Panc1 (cell line): ENCODE results near the gene SHE.

Source experiments
- CTCF ChIP-seq: fragments of 450-650 bp; IDR thresholded peaks from 2 replicates; pipeline ENCODE4 v1.5.1; 2017; ENCODE audit warnings: mild to moderate bottlenecking
- POLR2AphosphoS5 ChIP-seq: IDR thresholded peaks from 2 replicates; pipeline ENCODE4 v1.6.1; 2012; ENCODE audit warnings: mild to moderate bottlenecking, low read depth, low read length, moderate library complexity
- SIN3A ChIP-seq: IDR thresholded peaks from 2 replicates; pipeline ENCODE4 v1.6.1; 2012; ENCODE audit warnings: low read depth, mild to moderate bottlenecking, low read length, moderate library complexity, borderline replicate concordance; ENCODE audit not compliant: insufficient read depth
- TCF7L2 ChIP-seq: IDR thresholded peaks from 2 replicates; pipeline ENCODE4 v1.6.1; 2011; ENCODE audit warnings: mild to moderate bottlenecking, low read depth, low read length, inconsistent platforms
- TF ChIP-seq, protein P1 (sequence below), 2 experiments: IDR thresholded peaks; 2 replicates each; pipeline ENCODE4 v1.6.1; 2011 to 2012; ENCODE audit warnings: low read depth in 2 of 2, control low read depth in 1 of 2, low read length in 1 of 2, mild to moderate bottlenecking in 1 of 2, moderate library complexity in 1 of 2; ENCODE audit not compliant: insufficient read depth in 1 of 2

- no peak for TF ChIP-seq POLR2AphosphoS5
- TF ChIP-seq CTCF, result no peak
- TF ChIP-seq TCF7L2, result no peak
- no peak for TF ChIP-seq SIN3A
- TF ChIP-seq, protein P1, sequence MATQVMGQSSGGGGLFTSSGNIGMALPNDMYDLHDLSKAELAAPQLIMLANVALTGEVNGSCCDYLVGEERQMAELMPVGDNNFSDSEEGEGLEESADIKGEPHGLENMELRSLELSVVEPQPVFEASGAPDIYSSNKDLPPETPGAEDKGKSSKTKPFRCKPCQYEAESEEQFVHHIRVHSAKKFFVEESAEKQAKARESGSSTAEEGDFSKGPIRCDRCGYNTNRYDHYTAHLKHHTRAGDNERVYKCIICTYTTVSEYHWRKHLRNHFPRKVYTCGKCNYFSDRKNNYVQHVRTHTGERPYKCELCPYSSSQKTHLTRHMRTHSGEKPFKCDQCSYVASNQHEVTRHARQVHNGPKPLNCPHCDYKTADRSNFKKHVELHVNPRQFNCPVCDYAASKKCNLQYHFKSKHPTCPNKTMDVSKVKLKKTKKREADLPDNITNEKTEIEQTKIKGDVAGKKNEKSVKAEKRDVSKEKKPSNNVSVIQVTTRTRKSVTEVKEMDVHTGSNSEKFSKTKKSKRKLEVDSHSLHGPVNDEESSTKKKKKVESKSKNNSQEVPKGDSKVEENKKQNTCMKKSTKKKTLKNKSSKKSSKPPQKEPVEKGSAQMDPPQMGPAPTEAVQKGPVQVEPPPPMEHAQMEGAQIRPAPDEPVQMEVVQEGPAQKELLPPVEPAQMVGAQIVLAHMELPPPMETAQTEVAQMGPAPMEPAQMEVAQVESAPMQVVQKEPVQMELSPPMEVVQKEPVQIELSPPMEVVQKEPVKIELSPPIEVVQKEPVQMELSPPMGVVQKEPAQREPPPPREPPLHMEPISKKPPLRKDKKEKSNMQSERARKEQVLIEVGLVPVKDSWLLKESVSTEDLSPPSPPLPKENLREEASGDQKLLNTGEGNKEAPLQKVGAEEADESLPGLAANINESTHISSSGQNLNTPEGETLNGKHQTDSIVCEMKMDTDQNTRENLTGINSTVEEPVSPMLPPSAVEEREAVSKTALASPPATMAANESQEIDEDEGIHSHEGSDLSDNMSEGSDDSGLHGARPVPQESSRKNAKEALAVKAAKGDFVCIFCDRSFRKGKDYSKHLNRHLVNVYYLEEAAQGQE (IDR thresholded peaks at IDR 0.05; ENCODE audit: insufficient read depth in 1 of 2, low read depth in 2 of 2, low read length in 1 of 2), result no peak
Observed at GRCh38 chr1:154517661-154518060, 15.4 kb upstream of the SHE start.
